Sigmoid colon (tissue), 7 donors: ENCODE data around the gene ENOX2. TPM values are rescaled to one million over a fixed set of nuclear protein-coding genes. Genes with fewer than 3 reads are reported as not detected.

Experiments used
- DNase-seq: peaks from one replicate; pipeline ENCODE4 v3.0.0-alpha.2; 2019
- H3K27ac ChIP-seq, 4 donors: fragments of 200-600 bp; sonication (generic); one replicate each; pipeline ENCODE4 v1.5.1; 2016 to 2019; ENCODE audit warnings: mild to moderate bottlenecking in 1 of 4
- H3K27me3 ChIP-seq, 3 donors: fragments of 200-600 bp; sonication (generic); one replicate each; pipeline ENCODE4 v1.5.1; 2019; ENCODE audit warnings: mild to moderate bottlenecking in 1 of 3
- H3K36me3 ChIP-seq, 4 donors: fragments of 200-600 bp; sonication (generic); one replicate each; pipeline ENCODE4 v1.5.1; 2016 to 2019
- H3K4me1 ChIP-seq, 4 donors: fragments of 200-600 bp; sonication (generic); one replicate each; pipeline ENCODE4 v1.5.1; 2017 to 2019
- H3K4me3 ChIP-seq, 4 donors: fragments of 200-600 bp; sonication (generic); one replicate each; pipeline ENCODE4 v1.5.1; 2017 to 2019; ENCODE audit warnings: mild to moderate bottlenecking in 2 of 4, moderate library complexity in 1 of 4
- H3K9me3 ChIP-seq, 4 donors: fragments of 200-600 bp in 3 of 4; sonication (generic) in 3 of 4; one replicate each; pipeline versions ENCODE4 v1.5.1 to v1.6.1; 2013 to 2019
- EP300 ChIP-seq, 4 donors: sonication (generic); formaldehyde crosslinking; IDR thresholded peaks; one replicate each; pipeline ENCODE4 v1.6.1; 2017; ENCODE audit warnings: antibody characterized with exemption in 4 of 4
- POLR2A ChIP-seq, 2 donors: fragments of 450-650 bp; IDR thresholded peaks; one replicate each; pipeline ENCODE4 v1.6.1; 2016; ENCODE audit warnings: antibody characterized with exemption in 2 of 2, mild to moderate bottlenecking in 2 of 2, moderate library complexity in 2 of 2
- POLR2AphosphoS5 ChIP-seq, 4 donors: sonication (generic); formaldehyde crosslinking; IDR thresholded peaks; one replicate each; pipeline ENCODE4 v1.6.1; 2017; ENCODE audit warnings: antibody characterized with exemption in 4 of 4
- WGBS, 2 donors: extraction: QIAGEN DNeasy Blood & Tissue Kit; methylation state at CpG; one replicate each; pipeline ENCODE4 v1.1.7; 2013; 5-methylcytosine and 5-hydroxymethylcytosine counted together
- intact Hi-C: fragments of 100-400 bp; cut with DNase I; formaldehyde crosslinking; loops from one replicate; pipeline ENCODE4 v1.15.1; 2023
- polyA plus RNA-seq, 3 donors: library from polyadenylated mRNA; stranded (reverse); fragments of 200-250 nt; gene quantifications; one replicate each; pipeline ENCODE4 v1.2.3, GENCODE V29; 2013
- total RNA-seq, 4 donors: library from RNA; depleted of rRNA; stranded (reverse); fragments of >200 nt; gene quantifications; one replicate each; pipeline ENCODE4 v1.1.0, GENCODE V29; 2016
- TF ChIP-seq, protein P1 (sequence below), 4 experiments: fragments of 450-650 bp in 3 of 4; fragments of 200-600 bp in 1 of 4; IDR thresholded peaks; one replicate each; pipeline ENCODE4 v1.5.1; 2016 to 2019; ENCODE audit warnings: antibody characterized with exemption in 4 of 4, mild to moderate bottlenecking in 3 of 4, moderate library complexity in 2 of 4
- donor health status: healthy with polysubstance abuse.
- donor health status: Bipolar disorder and iron deficiency.
- donor health status: healthy.

Gene ENOX2
- total and polyA plus RNA-seq, 7 donors: 2.4 to 28.9 (median 18.8) TPM

DNA sequence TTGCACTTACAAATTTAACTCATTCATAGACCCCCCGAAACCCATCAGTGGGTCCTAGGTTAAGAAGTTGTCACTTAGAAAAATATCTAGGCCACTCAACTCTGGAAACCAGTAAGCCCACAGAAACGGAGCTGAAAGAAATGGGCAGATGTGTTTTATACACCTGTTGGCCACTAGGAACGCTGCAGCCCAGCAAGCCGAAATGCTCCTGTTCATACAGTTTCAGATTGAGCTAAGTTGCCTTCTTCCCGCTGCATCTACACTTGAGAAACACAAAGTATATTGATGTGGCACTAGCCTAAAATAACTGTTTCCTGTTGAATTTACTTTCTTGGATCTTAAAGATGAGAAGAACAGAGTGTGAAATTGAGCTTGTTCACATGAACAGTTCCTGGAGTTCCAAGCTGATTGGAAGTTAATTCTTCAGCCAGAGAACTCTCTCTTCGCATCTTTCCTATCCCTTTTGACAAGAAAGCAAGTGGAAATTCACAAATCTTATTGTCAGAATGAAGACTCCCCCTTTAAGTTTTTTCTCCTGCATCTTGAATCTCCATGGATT, 327.1 kb downstream of the ENOX2 start:
- no peak overlapping the region for H3K4me3 ChIP-seq
- H3K4me1 ChIP-seq: no peaks in the 10 kb centered on the region
- intact Hi-C loops: loop anchor here (2.0 kb wide), 1 partner anchor 341 kb away; no protein-coding TSS in a partner anchor
- no peak overlapping the region for H3K27ac ChIP-seq
- no peaks in the 10 kb centered on the region for H3K9me3 ChIP-seq
- no peaks in the 10 kb centered on the region for H3K27me3 ChIP-seq
- DNase-seq: no peak
- H3K36me3 ChIP-seq: no peaks in the 10 kb centered on the region
- TF ChIP-seq, protein P1, sequence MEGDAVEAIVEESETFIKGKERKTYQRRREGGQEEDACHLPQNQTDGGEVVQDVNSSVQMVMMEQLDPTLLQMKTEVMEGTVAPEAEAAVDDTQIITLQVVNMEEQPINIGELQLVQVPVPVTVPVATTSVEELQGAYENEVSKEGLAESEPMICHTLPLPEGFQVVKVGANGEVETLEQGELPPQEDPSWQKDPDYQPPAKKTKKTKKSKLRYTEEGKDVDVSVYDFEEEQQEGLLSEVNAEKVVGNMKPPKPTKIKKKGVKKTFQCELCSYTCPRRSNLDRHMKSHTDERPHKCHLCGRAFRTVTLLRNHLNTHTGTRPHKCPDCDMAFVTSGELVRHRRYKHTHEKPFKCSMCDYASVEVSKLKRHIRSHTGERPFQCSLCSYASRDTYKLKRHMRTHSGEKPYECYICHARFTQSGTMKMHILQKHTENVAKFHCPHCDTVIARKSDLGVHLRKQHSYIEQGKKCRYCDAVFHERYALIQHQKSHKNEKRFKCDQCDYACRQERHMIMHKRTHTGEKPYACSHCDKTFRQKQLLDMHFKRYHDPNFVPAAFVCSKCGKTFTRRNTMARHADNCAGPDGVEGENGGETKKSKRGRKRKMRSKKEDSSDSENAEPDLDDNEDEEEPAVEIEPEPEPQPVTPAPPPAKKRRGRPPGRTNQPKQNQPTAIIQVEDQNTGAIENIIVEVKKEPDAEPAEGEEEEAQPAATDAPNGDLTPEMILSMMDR (IDR thresholded peaks at IDR 0.05): peak; percentile 24 to 57 (median 36)
- no peak for TF ChIP-seq POLR2AphosphoS5 (IDR thresholded peaks at IDR 0.05)
- no peak for TF ChIP-seq POLR2A (IDR thresholded peaks at IDR 0.05)
- TF ChIP-seq EP300 (IDR thresholded peaks at IDR 0.05): no peak
- WGBS, 2 donors: 30% methylated on average over 6 of the region's 6 CpGs

Other genes starting within 250 kb of the ENOX2 start
- not detected for gene ARHGAP36, start 155.1 kb upstream of the ENOX2 start, total RNA-seq
- gene ARHGAP36, start 155.1 kb upstream of the ENOX2 start, polyA plus RNA-seq: under 1 TPM in 1 of 3 donors, not detected in 2; 0.23 TPM